Stimulated activated CD4-positive, alpha-beta T cell treated with anti-CD3 and anti-CD28 coated beads, Interleukin-2, amount 100 ng/mL, for 4 hours (primary cell): ENCODE results near the gene SRGAP2B.
"Not testable (repeated sequence)": the region's sequence is repeated elsewhere in the genome, so short reads cannot be mapped to it uniquely, and the experiment has no call there.

Source experiments
- DNase-seq: peaks from one replicate; pipeline ENCODE4 v3.0.0-alpha.2; 2020; ENCODE audit warnings: low read depth

The SRGAP2B gene

GRCh38 chr1:145041519-145041918 is 53.6 kb downstream of the SRGAP2B start:
- DNase-seq: not testable (repeated sequence)

GRCh38 chr1:145036019-145036418 is 59.1 kb downstream of the SRGAP2B start:
- not testable (repeated sequence) for DNase-seq

GRCh38 chr1:145033523-145033922 is 61.6 kb downstream of the SRGAP2B start:
- DNase-seq: not testable (repeated sequence)

GRCh38 chr1:145027251-145027650 is 67.9 kb downstream of the SRGAP2B start:
- DNase-seq: not testable (repeated sequence)

- DNase-seq: not testable (repeated sequence)
Measured at GRCh38 chr1:145025286-145025685, 69.8 kb downstream of the SRGAP2B start.

GRCh38 chr1:145022259-145022658 is 72.9 kb downstream of the SRGAP2B start:
- DNase-seq: not testable (repeated sequence)

GRCh38 chr1:145021749-145022148 is 73.4 kb downstream of the SRGAP2B start:
- DNase-seq: not testable (repeated sequence)

GRCh38 chr1:145019709-145020108 is 75.4 kb downstream of the SRGAP2B start:
- not testable (repeated sequence) for DNase-seq

GRCh38 chr1:145017725-145018124 is 77.4 kb downstream of the SRGAP2B start:
- DNase-seq: not testable (repeated sequence)

GRCh38 chr1:145016492-145016862 is 78.7 kb downstream of the SRGAP2B start:
- not testable (repeated sequence) for DNase-seq

GRCh38 chr1:145015744-145016491 is 79.2 kb downstream of the SRGAP2B start:
- DNase-seq: not testable (repeated sequence)

GRCh38 chr1:145013353-145013752 is 81.8 kb downstream of the SRGAP2B start:
- DNase-seq: not testable (repeated sequence)

GRCh38 chr1:145011811-145012210 is 83.3 kb downstream of the SRGAP2B start:
- DNase-seq: not testable (repeated sequence)

GRCh38 chr1:145010580-145010979 is 84.5 kb downstream of the SRGAP2B start:
- DNase-seq: not testable (repeated sequence)

GRCh38 chr1:145009928-145010327 is 85.2 kb downstream of the SRGAP2B start:
- peak; percentile 2 for DNase-seq

GRCh38 chr1:145008388-145008787 is 86.7 kb downstream of the SRGAP2B start:
- DNase-seq: not testable (repeated sequence)

- not testable (repeated sequence) for DNase-seq
Measured at GRCh38 chr1:145005142-145005541, 90.0 kb downstream of the SRGAP2B start.

- not testable (repeated sequence) for DNase-seq
Measured at GRCh38 chr1:145001381-145001780, 93.7 kb downstream of the SRGAP2B start.

GRCh38 chr1:145000743-145001326 is 94.3 kb downstream of the SRGAP2B start:
- not testable (repeated sequence) for DNase-seq

- DNase-seq: not testable (repeated sequence)
Measured at GRCh38 chr1:145000074-145000742, 94.9 kb downstream of the SRGAP2B start.

GRCh38 chr1:144998981-144999273 is 96.2 kb downstream of the SRGAP2B start:
- not testable (repeated sequence) for DNase-seq

- not testable (repeated sequence) for DNase-seq
Measured at GRCh38 chr1:144998134-144998980, 96.8 kb downstream of the SRGAP2B start.
